ENCODE data around the gene IL37. TPM values are rescaled to one million over a fixed set of nuclear protein-coding genes. Genes with fewer than 3 reads are reported as not detected.
"Not testable (repeated sequence)": the region's sequence is repeated elsewhere in the genome, so short reads cannot be mapped to it uniquely, and the experiment has no call there.

IL37 gene
- total RNA-seq, 1 experiment from 2014 or later = not detected

GRCh38 chr2:112919086-112919485 lies 8.1 kb downstream of the IL37 start:
- DNase-seq (ENCODE audit: extremely low read depth, low read depth) = no peak

DNA sequence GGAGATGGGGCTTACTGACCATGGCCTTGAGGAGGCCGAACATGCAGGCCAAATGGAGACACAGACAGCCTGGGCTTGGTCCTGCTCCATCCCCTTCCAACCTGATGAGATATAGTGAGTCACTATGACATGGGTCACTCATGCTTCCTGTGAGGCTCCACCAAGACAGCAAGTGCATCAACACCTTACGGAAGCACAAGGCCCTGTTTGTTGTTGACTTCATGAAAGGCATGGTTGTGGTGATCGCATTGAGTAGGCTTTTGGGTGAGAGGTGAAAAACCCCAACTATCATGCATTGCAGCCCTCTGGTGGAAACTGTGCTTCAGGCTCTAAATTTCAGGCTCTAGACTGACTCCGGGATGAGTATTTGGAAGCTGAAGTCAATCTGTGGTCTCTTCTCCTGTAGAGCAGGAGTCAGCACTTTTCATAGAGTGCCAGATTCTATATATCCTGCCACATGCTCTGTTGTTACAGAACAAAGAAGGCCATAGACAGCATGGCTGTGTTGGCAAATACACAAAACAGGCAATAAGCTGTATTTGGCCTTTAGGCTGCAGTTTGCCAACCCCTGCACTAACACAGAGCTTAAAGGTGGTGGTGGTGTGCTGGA lies 10.1 kb downstream of the IL37 start:
- DNase-seq (ENCODE audit: extremely low read depth, low read depth) = peak; percentile 26

GRCh38 chr2:112921982-112922381 lies 11.0 kb downstream of the IL37 start:
- no peak for DNase-seq (ENCODE audit: extremely low read depth, low read depth)

DNA sequence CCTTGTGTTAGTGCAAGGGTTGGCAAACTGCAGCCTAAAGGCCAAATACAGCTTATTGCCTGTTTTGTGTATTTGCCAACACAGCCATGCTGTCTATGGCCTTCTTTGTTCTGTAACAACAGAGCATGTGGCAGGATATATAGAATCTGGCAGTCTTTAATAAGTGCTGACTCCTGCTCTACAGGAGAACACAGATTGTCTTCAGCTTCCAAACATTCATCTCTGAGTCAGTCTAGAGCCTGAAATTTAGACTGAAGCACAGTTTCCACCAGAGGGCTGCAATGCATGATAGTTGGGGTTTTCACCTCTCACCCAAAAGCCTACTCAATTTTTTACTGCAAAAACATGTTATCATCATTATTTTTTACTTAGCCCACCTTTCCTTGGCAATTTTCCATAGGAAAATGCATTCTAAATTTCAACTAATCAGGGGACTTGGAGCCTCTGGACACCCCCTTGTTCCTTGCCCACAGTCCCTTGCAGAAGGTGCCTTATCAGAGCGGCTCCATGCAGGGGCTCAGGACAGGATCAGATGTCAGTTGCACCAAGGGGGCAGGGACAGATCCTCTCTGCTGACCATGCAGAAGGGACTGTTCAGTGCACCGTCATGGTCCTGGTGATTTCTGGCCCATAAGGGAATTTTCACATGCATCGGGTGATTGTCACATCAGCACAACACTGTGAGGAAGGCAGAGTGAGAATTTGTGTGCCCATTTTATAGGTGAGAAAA lies 12.4 kb downstream of the IL37 start:
- no peak for DNase-seq (ENCODE audit: extremely low read depth, low read depth)

DNA sequence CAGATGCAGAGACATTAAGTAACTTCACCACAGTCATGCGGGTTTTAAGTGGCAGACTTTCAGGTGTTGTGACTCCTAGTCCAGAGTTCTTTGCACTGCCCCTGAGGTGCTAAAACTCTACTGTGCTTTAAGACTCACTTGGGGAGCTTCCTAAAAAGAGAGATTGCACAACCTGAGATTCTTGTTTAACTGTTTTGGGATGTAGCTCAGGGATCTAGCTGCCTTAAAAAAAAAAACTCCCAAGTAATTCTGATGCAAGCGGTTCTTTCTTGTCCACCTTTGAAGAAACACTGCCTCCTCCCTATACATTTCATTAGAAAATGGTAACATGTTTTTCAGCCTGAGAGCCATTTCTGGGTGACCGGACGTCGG lies 13.0 kb downstream of the IL37 start:
- DNase-seq (ENCODE audit: extremely low read depth, low read depth) = no peak

DNA sequence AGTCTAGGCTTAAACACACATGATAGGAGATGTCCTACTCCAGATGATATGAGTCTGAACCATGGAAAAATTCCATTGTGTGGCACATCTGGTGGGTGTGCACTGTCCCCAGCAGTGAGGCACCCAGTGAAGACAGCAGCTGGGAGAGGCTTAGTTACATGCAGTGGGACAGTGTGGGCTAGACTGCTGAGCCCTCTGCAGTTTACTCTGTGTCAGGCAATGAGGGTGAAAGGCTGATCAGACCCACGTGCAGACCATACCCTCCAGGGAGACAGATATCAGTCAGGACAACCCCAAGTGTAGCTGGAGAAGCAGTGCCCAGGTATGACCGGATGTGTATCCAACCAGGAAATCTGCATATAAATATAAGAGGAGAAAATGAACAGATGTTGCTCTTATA lies 13.4 kb downstream of the IL37 start:
- DNase-seq (ENCODE audit: extremely low read depth, low read depth) = no peak

DNA sequence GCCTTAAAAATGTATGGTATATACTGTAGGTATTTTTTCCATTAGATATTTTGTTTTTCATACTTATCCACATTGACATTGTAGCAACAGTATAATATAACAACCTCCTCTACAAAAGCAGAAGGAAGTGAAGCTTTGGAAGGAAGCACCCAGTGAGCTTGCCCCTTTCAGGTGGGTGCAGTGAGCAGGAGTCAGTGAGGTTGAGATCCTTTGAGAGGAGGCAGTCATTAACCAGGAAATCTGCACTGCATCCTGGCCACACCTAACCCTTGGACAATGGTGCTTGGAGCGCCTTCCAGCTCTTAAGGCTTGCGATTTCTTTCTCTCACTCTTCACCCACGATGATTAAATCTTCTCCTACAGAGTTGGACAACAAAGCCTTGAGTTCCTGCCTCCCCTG lies 13.9 kb downstream of the IL37 start:
- DNase-seq (ENCODE audit: extremely low read depth, low read depth) = no peak

- no peak for DNase-seq (ENCODE audit: extremely low read depth, low read depth)
These were observed 15.7 kb downstream of the IL37 start for GRCh38 chr2:112926707-112927106.

DNA sequence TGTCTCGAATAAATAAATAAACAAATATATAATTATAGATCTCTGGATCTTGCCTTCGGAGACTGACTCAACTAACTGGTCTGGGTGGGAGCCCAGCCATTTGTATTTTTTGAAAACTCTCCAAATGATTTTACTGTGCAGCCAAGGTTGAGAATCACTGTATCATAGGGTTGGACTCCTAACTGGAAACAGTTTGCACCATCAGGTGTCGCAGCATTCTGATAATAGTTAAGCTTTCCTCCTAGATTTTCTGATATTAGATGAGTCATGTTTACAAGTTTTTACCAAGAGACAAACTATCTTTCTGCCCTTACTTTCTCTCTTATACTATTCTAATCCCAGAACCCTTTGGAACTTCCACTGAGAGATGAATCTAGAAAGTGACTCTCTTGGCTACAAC lies 16.8 kb downstream of the IL37 start:
- DNase-seq (ENCODE audit: extremely low read depth, low read depth) = no peak

GRCh38 chr2:112933261-112933660 lies 22.3 kb downstream of the IL37 start:
- DNase-seq (ENCODE audit: extremely low read depth, low read depth) = no peak

DNA sequence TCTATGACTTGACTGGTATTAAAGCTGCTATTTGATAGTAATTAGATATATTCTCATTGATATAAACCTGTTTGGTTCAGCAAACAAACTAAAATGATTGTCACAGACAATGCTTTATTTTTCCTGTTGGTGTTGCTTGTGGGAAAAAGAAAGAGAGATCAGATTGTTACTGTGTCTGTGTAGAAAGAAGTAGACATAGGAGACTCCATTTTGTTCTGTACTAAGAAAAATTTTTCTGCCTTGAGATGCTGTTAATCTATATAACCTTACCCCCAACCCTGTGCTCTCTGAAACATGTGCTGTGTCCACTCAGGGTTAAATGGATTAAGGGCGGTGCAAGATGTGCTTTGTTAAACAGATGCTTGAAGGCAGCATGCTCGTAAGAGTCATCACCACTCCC lies 23.2 kb downstream of the IL37 start:
- DNase-seq (ENCODE audit: extremely low read depth, low read depth) = not testable (repeated sequence)

GRCh38 chr2:112936927-112937232 lies 25.9 kb downstream of the IL37 start:
- DNase-seq (ENCODE audit: extremely low read depth, low read depth) = no peak

DNA sequence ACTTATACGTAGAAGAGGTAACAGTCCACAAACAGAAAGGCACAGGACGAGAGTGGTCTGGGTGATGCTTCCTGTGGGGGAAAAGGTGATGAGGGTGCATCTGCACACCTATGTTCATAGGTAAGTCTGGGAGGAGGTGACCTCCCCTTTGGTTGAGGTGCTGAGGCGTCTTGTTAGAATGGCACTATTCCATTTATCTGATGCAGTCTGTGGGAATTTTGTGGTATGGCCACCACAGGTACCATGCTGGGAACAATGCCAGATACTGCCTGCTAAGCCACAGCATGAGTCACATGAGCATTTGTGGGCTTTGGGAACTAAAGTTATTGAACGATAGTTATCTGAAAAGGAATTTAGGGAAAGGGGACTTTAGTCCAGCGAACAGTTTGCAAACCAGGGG lies 27.9 kb downstream of the IL37 start:
- no peak for DNase-seq (ENCODE audit: extremely low read depth, low read depth)

DNA sequence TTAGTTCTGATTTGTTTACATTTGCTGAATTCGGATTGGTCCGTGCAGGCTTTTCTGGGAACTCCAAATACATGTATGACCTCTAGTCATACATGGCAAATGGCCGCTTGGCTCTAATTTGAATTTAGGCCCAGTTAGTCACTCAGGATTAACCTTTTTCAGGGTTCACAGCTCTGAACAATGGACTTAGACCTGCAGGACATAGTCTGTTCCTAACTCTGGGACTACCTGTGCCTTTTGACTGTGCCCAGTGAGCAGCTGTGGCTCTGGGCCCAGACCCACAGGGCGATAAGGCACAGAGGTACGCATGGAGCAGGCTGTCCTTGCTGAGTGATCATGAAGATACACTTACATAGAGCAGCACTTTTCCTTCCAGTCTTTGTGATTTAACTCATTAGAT lies 28.5 kb downstream of the IL37 start:
- DNase-seq (ENCODE audit: extremely low read depth, low read depth) = no peak

DNA sequence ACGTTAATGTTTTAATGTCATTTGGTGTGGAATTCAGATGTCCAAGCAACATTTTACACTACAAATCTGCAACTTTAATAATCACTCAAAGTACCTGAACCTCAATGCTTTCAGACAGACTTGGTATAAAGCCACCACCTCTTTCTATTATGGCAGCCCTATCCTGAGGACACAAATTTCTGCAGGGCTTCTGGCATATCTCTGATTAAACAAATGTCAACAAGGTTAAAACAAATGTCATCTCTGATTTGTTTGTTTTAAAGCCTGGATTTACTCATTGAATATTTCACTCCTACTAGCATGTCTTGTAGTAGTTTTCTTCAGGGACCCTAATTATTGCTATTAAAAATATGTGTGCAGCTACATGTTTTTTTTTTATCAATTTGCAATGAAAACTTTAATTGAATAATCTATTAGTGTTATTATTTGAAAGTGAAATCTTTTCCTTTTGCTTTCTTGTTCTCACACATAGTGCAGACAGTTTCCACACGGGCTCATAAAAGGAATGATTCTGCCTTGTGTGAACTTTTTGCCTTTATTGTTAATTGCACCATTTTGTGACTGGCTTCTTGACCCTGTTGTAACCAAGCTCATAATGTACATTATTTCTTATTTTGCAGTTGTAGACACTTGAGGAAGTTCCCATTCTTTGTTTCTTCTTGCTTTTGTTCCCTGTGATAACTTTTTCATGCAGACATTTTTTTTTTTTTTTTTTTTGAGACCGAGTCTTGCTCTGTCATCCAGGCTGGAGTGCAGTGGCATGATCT lies 30.1 kb downstream of the IL37 start:
- DNase-seq (ENCODE audit: extremely low read depth, low read depth) = no peak

GRCh38 chr2:112941753-112942653 lies 31.0 kb downstream of the IL37 start:
- peak; percentile 72 for DNase-seq (ENCODE audit: extremely low read depth, low read depth)

DNA sequence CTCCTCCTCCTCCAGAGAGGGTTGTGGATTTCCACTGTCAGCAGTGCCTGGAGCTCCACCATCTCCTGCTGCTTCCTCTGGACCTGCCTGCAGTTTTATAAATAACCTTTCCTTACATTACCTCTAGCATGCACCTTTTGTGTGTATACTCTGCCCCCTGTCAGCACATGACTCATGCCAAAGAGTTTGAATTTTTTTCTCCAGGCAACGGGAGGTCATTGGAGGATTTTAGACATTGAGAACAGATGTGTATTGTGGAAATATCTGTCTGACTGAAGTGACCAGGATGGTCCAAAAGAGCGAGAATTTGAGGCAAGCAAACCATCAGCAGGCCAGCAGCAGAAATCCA lies 31.7 kb downstream of the IL37 start:
- no peak for DNase-seq (ENCODE audit: extremely low read depth, low read depth)

DNA sequence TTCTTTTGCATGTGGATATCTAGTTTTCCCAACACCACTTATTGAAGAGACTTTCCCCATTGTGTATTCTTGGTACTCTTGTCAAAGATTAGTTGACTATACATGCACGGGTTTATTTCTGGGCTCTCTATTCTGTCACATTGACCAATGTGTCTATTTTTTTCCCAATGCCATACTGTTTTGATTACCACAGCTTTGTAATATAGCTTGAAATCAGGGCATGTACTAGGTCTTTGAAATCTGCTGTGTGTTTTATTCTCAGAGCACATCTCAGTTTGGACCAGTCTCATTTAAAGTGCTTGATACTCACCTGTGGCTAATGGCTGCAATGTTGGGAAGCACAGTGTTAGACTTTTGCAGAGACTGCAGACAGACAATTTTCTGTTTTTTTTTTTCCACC lies 34.0 kb downstream of the IL37 start:
- no peak for DNase-seq (ENCODE audit: extremely low read depth, low read depth)

- no peak for DNase-seq (ENCODE audit: extremely low read depth, low read depth)
These were observed 35.1 kb downstream of the IL37 start for GRCh38 chr2:112946086-112946485.

GRCh38 chr2:112947374-112947773 lies 36.4 kb downstream of the IL37 start:
- no peak for DNase-seq (ENCODE audit: extremely low read depth, low read depth)

- DNase-seq (ENCODE audit: extremely low read depth, low read depth) = no peak
These were observed 38.5 kb downstream of the IL37 start for GRCh38 chr2:112949456-112949855.
